Liver (tissue), 9 donors: Measurements from ENCODE around the gene SLC39A10. TPM values are rescaled to one million over a fixed set of nuclear protein-coding genes. Genes with fewer than 3 reads are reported as not detected.

Source experiments
- DNase-seq: peaks from one replicate; pipeline ENCODE4 v3.0.0-alpha.2; 2017; ENCODE audit warnings: low spot score
- H3K27ac ChIP-seq, 2 donors: one replicate each; pipeline ENCODE4 v1.7.0; 2013; ENCODE audit warnings: inconsistent platforms in 2 of 2, low read length in 2 of 2, control low read depth in 1 of 2, low read depth in 1 of 2, mild to moderate bottlenecking in 1 of 2
- H3K27me3 ChIP-seq, 4 donors: one replicate each; pipeline versions ENCODE4 v1.6.1 to v1.7.0; 2013; ENCODE audit warnings: low read length in 3 of 4, inconsistent platforms in 1 of 4, mild to moderate bottlenecking in 1 of 4, moderate library complexity in 1 of 4; ENCODE audit not compliant: control insufficient read depth in 4 of 4, insufficient read depth in 4 of 4
- H3K36me3 ChIP-seq, 4 donors: one replicate each; pipeline versions ENCODE4 v1.6.1 to v1.7.0; 2013; ENCODE audit warnings: low read length in 3 of 4, mild to moderate bottlenecking in 3 of 4, low read depth in 1 of 4, moderate library complexity in 1 of 4; ENCODE audit not compliant: control insufficient read depth in 4 of 4, insufficient read depth in 3 of 4
- H3K4me1 ChIP-seq, 4 donors: one replicate each; pipeline versions ENCODE4 v1.6.1 to v1.7.0; 2013; ENCODE audit warnings: low read length in 3 of 4, mild to moderate bottlenecking in 3 of 4, moderate library complexity in 1 of 4; ENCODE audit not compliant: control insufficient read depth in 4 of 4, insufficient read depth in 4 of 4
- H3K4me3 ChIP-seq, 3 donors: one replicate each; pipeline versions ENCODE4 v1.6.1 to v1.7.0; 2013; ENCODE audit warnings: low read length in 3 of 3, control low read depth in 1 of 3, low read depth in 1 of 3, mild to moderate bottlenecking in 1 of 3
- H3K9ac ChIP-seq, 2 donors: one replicate each; pipeline ENCODE4 v1.7.0; 2013; ENCODE audit warnings: low read length in 2 of 2, mild to moderate bottlenecking in 2 of 2, moderate library complexity in 2 of 2, control low read depth in 1 of 2, low read depth in 1 of 2
- H3K9me3 ChIP-seq, 4 donors: one replicate each; pipeline versions ENCODE4 v1.6.1 to v1.7.0; 2013; ENCODE audit warnings: low read length in 3 of 4; ENCODE audit not compliant: control insufficient read depth in 4 of 4
- ATF3 ChIP-seq: IDR thresholded peaks from 2 replicates; pipeline ENCODE4 v1.6.1; 2016; ENCODE audit warnings: antibody characterized with exemption
- CTCF ChIP-seq: fragments of 150-350 bp; IDR thresholded peaks from 2 replicates; pipeline ENCODE4 v1.5.1; 2017; ENCODE audit warnings: improper control_type of control experiment, low read depth, low read length; ENCODE audit not compliant: missing input control
- EGR1 ChIP-seq, 2 donors: IDR thresholded peaks; 2 replicates each; pipeline ENCODE4 v1.6.1; 2016 to 2018; ENCODE audit warnings: antibody characterized with exemption in 2 of 2, low read depth in 2 of 2
- FOXA1 ChIP-seq: IDR thresholded peaks from 2 replicates; pipeline ENCODE4 v1.6.1; 2016; ENCODE audit warnings: antibody characterized with exemption
- FOXA2 ChIP-seq: IDR thresholded peaks from 2 replicates; pipeline ENCODE4 v1.6.1; 2016; ENCODE audit warnings: antibody characterized with exemption
- GABPA ChIP-seq, 2 donors: IDR thresholded peaks in 1 of 2; conservative IDR thresholded peaks in 1 of 2; 2 replicates each; pipeline ENCODE4 v1.6.1; 2016; ENCODE audit warnings: antibody characterized with exemption in 2 of 2, mild to moderate bottlenecking in 1 of 2, moderate library complexity in 1 of 2
- HNF4A ChIP-seq, 2 donors: conservative IDR thresholded peaks; 2 replicates each; pipeline ENCODE4 v1.6.1; 2016; ENCODE audit warnings: antibody characterized with exemption in 2 of 2, mild to moderate bottlenecking in 2 of 2
- HNF4G ChIP-seq: IDR thresholded peaks from 2 replicates; pipeline ENCODE4 v1.6.1; 2016; ENCODE audit warnings: antibody characterized with exemption
- JUND ChIP-seq, 2 donors: IDR thresholded peaks; 2 replicates each; pipeline ENCODE4 v1.6.1; 2016; ENCODE audit warnings: antibody characterized with exemption in 2 of 2
- MAX ChIP-seq: IDR thresholded peaks from 2 replicates; pipeline ENCODE4 v1.6.1; 2016; ENCODE audit warnings: antibody characterized with exemption
- NR2F2 ChIP-seq: IDR thresholded peaks from 2 replicates; pipeline ENCODE4 v1.6.1; 2016; ENCODE audit warnings: antibody characterized with exemption
- REST ChIP-seq: IDR thresholded peaks from 2 replicates; pipeline ENCODE4 v1.6.1; 2016; ENCODE audit warnings: antibody characterized with exemption, mild to moderate bottlenecking
- RXRA ChIP-seq, 2 donors: IDR thresholded peaks; 2 replicates each; pipeline ENCODE4 v1.6.1; 2017 to 2018; ENCODE audit warnings: antibody characterized with exemption in 2 of 2, mild to moderate bottlenecking in 1 of 2
- SP1 ChIP-seq: IDR thresholded peaks from 2 replicates; pipeline ENCODE4 v1.6.1; 2018; ENCODE audit warnings: antibody characterized with exemption, mild to moderate bottlenecking
- TAF1 ChIP-seq: conservative IDR thresholded peaks from 2 replicates; pipeline ENCODE4 v1.6.1; 2016; ENCODE audit warnings: antibody characterized with exemption, mild to moderate bottlenecking
- YY1 ChIP-seq: IDR thresholded peaks from 2 replicates; pipeline ENCODE4 v1.6.1; 2016; ENCODE audit warnings: antibody characterized with exemption, mild to moderate bottlenecking
- ZBTB33 ChIP-seq: IDR thresholded peaks from 2 replicates; pipeline ENCODE4 v1.6.1; 2016; ENCODE audit warnings: antibody characterized with exemption
- WGBS: extraction: QIAGEN DNeasy Blood & Tissue Kit; methylation state at CpG from one replicate; pipeline ENCODE4 v1.1.7; 2013; 5-methylcytosine and 5-hydroxymethylcytosine counted together
- polyA plus RNA-seq, 2 donors: library from polyadenylated mRNA; stranded (reverse) in 1 of 2; unstranded in 1 of 2; fragments of 200-250 nt in 1 of 2; fragments of >200 nt in 1 of 2; fragmentation: Nextera tagmentation in 1 of 2; extraction: Ambion mirVana in 1 of 2; gene quantifications; one replicate each; pipeline versions ENCODE4 v1.2.1 to v1.2.3, GENCODE V29; 2013 to 2015
- total RNA-seq, 2 donors: library from RNA; depleted of rRNA; stranded (reverse); fragments of >200 nt; gene quantifications; one replicate each; pipeline ENCODE4 v1.2.3, GENCODE V29; 2014
- donor health status: healthy.
- donor health status: healthy.
- donor health status: healthy.
- donor health status: healthy.
- donor health status: healthy.

The SLC39A10 gene
- total and polyA plus RNA-seq, 4 donors: 0.98 to 7.5 (median 3.4) TPM

GRCh38 chr2:195696012-195696411 is 39.0 kb downstream of the SLC39A10 start:
- Histone ChIP-seq H3K27ac (no peak overlapping the region), H3K9me3 (peaks cover 0 to 10% (median 5%) of the 10 kb centered on the region in 4 donors), H3K4me1 (no peaks in the 10 kb centered on the region), H3K9ac (no peak overlapping the region), H3K4me3 (no peak overlapping the region), H3K36me3 (peaks cover 0 to 2% (median 0%) of the 10 kb centered on the region in 4 donors), H3K27me3 (no peaks in the 10 kb centered on the region)
- no peak for TF ChIP-seq YY1
- no peak for TF ChIP-seq CTCF
- no peak for TF ChIP-seq HNF4A (conservative IDR thresholded peaks at IDR 0.05)
- no peak for TF ChIP-seq TAF1
- TF ChIP-seq FOXA1: no peak
- no peak for TF ChIP-seq SP1
- TF ChIP-seq EGR1 (IDR thresholded peaks at IDR 0.05; ENCODE audit: low read depth in 2 of 2): no peak
- no peak for TF ChIP-seq ATF3
- no peak for TF ChIP-seq REST
- TF ChIP-seq FOXA2: no peak
- no peak for TF ChIP-seq MAX
- TF ChIP-seq GABPA (IDR thresholded peaks at IDR 0.05 in 1 of 2, conservative IDR thresholded peaks at IDR 0.05 in 1 of 2): no peak
- no peak for TF ChIP-seq JUND (IDR thresholded peaks at IDR 0.05)
- no peak for TF ChIP-seq HNF4G
- TF ChIP-seq NR2F2: no peak
- DNase-seq: no peak
- 89% methylated on average over 1 of the region's 1 CpG for WGBS

GRCh38 chr2:195697681-195698220 is 40.7 kb downstream of the SLC39A10 start:
- Histone ChIP-seq H3K36me3 (peaks cover 0 to 2% (median 0%) of the 10 kb centered on the region in 4 donors), H3K9me3 (peaks cover 0 to 10% (median 5%) of the 10 kb centered on the region in 4 donors), H3K4me3 (no peak overlapping the region), H3K9ac (no peak overlapping the region), H3K27ac (no peak overlapping the region), H3K27me3 (no peaks in the 10 kb centered on the region), H3K4me1 (no peaks in the 10 kb centered on the region)
- DNase-seq: no peak
- WGBS: 75% methylated on average over 3 of the region's 3 CpGs
- no peak for TF ChIP-seq FOXA2
- no peak for TF ChIP-seq ZBTB33
- TF ChIP-seq NR2F2: no peak
- TF ChIP-seq YY1: no peak
- no peak for TF ChIP-seq FOXA1
- TF ChIP-seq CTCF: no peak
- no peak for TF ChIP-seq EGR1 (IDR thresholded peaks at IDR 0.05; ENCODE audit: low read depth in 2 of 2)
- no peak for TF ChIP-seq TAF1
- no peak for TF ChIP-seq GABPA (IDR thresholded peaks at IDR 0.05 in 1 of 2, conservative IDR thresholded peaks at IDR 0.05 in 1 of 2)
- TF ChIP-seq HNF4A (conservative IDR thresholded peaks at IDR 0.05): no peak
- no peak for TF ChIP-seq RXRA (IDR thresholded peaks at IDR 0.05)
- no peak for TF ChIP-seq HNF4G
- no peak for TF ChIP-seq SP1
- TF ChIP-seq JUND (IDR thresholded peaks at IDR 0.05): no peak
- no peak for TF ChIP-seq REST
